GM11168 (cell line): ENCODE measurements around the gene TAF15.

Source experiments
- in situ Hi-C: fragments of 300-500 bp; cut with MboI; formaldehyde crosslinking; loops from one replicate; pipeline ENCODE4 v1.12.0; 2022; ENCODE audit warnings: low sequenced_read_pairs; ENCODE audit not compliant: unreplicated experiment

Gene TAF15

DNA sequence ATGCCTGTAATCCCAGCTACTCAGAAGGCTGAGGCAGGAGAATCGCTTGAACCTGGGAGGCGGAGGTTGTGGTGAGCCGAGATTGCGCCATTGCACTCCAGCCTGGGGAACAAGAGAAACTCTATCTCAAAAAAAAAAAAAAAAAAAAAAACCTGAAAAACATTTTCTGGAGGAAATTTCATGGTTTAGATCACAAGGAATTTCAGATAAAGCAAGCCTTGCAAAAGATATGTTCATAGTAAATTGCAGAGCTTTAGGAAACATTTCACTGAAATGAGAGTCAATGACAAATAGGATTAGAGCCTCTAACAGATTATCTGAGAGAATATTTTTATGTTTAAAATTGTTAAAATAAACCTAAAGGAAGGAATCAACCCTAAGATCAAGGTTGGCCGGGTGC, 3.2 kb downstream of the TAF15 start:
- in situ Hi-C loops, result no loop called here

DNA sequence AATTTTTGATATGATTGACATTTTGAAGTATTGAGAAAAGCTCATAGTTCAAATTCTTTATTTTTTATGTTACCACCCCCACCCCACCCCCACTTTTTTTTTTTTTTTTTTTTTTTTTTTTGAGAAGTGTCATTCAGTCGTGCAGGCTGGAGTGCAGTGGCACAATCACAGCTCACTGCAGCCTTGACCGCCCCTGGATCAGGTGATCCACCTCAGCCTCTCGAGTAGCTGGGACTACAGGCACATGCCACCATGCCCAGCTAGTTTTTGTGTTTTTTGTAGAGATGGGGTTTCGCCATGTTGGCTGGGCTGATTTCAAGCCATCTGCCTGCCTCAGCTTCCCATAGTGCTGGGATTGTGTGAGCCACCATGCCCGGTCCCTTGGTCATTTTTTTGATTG, 7.4 kb downstream of the TAF15 start:
- in situ Hi-C loops, result no loop called here

DNA sequence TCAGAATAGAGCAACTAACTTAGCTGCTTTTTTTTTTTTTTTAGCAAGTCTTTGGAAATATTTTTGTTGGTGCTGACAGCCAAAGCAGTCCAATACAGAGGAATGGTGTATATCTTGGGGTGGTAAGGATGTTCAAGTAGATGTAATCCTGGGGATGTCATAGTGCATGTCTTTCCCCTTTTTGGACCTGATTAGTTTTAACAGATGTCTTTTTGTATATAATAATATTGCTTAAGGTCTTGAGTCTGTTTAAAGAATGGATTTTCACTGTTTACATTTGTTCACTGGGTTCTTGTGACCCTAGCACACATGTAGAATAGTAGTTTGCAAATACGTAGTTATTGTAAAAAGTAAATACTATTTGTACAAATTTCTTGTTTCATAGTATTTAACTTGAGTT, 7.9 kb downstream of the TAF15 start:
- in situ Hi-C loops, result no loop called here

DNA sequence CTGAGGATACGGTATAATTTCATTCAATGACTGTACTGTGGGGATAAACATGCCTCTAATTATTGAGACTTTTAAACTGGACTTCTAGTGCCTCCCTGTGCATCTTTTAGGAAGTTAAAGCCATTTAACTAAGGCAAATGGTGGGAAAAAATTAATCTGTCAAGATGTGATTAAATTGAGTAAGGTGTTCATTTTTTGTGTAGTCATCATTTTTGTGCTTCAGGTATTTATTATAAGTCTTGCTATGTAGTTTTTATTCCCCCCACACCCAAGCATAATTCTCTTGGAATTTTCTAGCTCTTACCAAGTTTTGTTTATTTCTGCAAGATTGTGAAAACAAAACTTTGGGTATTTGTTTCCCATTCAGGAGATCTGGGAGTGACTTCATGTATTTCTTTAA, 10.2 kb downstream of the TAF15 start:
- in situ Hi-C loops, result no loop called here

DNA sequence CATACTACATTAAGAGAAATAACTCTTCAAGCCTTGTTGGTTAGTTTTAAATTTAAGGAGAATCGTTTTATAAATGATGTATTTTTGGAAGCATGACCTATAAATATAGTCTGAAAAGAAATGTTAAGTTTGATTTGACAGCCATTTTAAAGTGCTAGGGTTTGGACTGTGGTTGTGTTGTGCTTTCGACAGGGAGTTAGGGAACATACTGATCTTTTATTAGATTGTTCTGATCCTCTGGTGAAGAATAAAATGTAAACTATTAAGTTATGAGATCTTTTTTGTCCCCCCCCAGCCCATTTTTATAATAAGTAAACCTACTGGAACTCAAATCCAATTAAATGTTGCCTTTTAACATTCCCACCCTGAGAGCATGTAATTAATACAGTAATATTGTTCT, 12.0 kb downstream of the TAF15 start:
- in situ Hi-C loops, result no loop called here

DNA sequence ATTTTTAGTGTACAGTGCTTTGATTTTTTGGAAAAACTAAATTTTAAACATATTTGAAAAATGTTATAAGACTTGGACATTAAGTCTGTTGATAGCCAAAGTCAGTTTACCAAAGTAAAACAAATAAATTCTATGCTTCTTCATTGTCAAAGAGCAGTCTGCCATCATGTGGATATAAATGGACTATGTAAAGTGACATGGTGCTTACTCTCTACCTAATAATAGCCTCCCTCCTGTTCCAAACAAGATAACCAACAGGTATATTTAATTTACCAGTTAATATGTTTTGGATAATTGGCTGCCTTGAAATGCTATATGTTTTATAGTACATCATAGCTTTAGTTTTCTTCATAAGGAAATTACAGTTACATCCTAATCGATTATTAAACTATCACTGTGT, 15.9 kb downstream of the TAF15 start:
- in situ Hi-C loops, result no loop called here

DNA sequence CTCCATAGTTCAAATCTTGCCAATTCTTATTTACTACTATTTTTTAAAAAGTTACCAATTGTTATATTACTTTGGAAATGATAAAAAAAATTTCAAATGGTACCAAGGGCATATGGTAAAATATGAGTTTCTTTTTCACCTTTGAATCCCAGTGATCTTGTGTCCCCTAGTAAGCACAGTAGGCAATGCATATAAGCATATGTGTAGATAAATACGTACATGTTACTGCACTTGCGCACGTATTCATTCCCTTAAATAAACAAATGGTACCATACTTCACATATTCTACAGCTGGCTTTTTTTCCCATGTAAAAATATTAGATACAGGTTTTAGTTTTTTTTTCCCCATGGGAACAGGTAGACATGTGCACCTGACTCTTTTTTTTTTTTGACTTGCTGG, 31.8 kb downstream of the TAF15 start:
- in situ Hi-C loops, result no loop called here

DNA sequence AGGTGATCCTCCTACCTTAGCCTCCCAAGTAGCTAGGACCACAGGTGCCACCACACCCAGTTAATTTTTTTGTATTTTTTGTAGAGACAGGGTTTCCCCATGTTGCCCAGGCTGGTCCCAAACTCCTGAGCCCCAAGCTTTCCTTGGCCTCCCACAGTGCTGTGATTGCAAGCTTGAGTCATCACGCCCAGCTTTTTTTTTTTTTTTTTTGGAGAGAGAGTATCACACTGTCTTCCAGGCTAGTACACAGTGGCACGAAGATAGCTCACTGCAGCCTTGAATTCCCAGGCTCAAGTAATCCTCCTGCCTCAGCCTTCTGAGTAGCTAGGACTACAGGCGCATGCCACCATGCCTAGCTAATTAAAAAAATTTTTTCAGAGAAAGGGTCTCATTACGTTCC, 32.2 kb downstream of the TAF15 start:
- in situ Hi-C loops, result no loop called here

DNA sequence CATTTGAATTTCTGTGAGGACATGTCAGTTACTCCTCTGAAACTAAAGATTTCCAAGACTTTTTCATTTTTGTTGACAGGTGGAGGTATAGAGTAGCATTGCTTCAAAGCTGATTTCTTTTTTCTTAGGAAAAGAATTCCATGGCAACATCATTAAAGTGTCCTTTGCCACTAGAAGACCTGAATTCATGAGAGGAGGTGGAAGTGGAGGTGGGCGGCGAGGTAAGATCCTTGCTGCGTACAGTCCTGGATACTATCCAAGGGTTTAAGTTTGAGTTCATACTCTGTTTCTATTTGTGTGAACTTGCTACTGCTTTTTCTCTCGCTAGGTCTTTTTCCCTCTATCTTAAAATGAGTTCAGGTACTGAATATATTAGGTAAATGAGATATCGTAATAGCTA, 33.0 kb downstream of the TAF15 start:
- in situ Hi-C loops, result no loop called here

DNA sequence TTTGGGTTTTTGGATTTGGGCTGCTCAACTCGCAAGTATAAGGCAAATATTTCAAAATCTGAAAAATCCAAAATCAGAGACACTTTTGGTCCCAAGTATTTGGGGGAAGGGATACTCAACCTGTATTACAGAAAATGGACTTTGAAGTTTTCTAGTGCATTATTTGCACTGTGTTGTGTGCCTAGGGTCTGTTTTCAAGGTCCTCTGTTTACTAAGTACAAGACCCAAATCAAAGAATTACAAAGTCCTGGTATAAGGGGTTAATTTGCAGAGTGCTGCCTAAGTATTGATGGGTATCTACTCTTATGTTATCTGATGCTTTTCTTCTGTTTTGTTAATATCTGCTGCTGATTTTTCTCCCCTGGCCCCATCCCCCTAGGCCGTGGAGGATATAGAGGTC, 34.4 kb downstream of the TAF15 start:
- in situ Hi-C loops, result no loop called here

DNA sequence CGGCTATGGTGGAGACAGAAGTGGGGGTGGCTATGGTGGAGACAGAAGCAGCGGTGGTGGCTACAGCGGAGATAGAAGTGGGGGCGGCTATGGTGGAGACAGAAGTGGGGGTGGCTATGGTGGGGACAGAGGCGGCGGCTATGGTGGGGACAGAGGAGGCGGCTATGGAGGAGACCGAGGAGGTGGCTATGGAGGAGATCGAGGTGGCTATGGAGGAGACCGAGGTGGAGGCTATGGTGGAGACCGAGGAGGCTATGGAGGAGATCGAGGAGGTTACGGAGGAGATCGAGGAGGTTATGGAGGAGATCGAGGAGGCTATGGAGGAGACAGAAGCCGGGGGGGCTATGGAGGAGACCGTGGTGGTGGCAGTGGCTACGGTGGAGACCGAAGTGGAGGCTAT, 35.3 kb downstream of the TAF15 start:
- in situ Hi-C loops, result no loop called here

DNA sequence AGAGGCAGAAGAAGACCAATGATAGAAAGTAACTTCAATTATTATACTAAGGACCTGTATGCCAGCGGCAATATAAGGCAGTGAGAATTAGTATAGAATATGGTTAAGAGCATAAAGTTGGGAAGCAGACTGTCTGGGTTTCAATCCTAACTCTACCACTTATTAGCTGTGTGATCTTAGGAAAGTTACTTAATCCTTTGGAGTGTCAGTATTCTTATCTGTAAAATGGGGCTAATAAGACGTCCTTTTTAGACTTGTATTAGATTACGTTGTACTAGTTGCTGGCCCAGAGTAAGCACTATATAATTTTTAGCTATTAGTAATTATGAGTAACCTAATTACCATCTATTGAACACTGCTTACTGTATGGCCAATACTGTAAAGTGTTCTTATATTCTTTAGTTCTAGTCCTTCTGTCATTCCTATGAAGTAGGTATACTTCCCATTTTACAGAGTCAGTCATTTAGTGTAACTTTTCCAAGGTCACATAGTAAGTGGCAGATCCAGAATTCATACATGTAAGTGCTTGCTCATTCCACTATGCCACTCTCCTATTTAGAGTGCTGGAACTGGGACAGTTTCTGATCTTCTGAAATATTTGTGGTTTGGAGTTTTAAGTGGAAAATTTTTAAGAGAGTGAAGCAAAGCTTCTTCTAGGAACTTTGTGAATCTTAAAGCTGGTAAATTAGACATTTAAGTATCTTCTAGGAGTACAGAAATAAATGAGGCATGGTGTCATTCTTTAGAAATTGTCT, 36.9 kb downstream of the TAF15 start:
- in situ Hi-C loops, result no loop called here

DNA sequence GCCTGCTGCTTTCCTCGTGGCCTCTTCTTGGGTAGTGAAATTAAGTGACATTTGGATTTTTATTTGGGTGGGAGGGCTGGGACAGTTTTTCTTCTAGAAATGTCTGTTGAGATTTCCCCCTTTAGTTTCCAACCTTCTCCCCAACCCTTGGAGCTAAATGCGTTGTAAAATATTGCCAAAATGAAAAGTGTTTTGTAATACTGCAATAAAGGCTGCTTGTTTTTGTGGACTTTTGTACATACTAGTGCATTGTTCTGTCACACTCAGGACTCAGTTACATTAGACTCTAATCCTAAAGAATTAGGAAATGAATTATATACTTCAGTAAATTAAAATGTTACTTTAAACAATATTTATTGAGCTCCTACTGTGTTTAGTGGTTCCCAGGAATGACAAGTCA, 37.7 kb downstream of the TAF15 start:
- in situ Hi-C loops, result no loop called here

DNA sequence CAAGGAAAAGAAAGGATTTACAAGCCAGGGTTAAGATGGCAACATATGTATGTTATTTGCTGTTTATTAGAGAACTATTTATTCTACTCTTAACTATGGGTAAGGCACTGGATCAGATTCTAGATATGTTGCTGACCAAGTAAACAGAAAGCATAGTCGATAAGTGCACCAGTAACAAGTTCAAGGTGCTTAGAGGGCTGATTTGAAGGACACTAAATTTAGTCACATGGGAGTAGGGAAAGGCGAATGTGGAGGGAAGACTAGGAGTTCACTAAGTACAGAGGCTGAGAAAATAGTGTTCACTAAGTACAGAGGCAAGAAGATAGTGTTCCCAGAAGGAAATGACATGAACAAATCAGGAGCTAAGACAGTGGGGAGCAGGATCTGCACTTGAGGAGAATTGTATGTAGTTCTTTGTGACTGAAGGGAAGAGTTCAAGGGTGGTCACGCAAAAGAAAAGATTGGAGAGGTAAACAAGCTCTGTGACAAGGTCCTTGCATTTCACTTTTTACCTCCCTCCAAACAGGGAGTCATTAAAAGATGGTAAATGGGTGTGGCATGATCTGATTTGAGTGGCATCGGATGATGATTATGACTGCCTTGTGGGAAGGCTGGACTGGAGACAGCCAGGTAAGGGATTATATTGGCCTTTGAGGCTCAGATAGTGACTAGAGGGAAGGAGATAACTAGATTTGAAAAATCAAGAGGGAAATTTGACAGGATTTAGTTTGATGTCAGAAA, 38.5 kb downstream of the TAF15 start:
- in situ Hi-C loops, result no loop called here

DNA sequence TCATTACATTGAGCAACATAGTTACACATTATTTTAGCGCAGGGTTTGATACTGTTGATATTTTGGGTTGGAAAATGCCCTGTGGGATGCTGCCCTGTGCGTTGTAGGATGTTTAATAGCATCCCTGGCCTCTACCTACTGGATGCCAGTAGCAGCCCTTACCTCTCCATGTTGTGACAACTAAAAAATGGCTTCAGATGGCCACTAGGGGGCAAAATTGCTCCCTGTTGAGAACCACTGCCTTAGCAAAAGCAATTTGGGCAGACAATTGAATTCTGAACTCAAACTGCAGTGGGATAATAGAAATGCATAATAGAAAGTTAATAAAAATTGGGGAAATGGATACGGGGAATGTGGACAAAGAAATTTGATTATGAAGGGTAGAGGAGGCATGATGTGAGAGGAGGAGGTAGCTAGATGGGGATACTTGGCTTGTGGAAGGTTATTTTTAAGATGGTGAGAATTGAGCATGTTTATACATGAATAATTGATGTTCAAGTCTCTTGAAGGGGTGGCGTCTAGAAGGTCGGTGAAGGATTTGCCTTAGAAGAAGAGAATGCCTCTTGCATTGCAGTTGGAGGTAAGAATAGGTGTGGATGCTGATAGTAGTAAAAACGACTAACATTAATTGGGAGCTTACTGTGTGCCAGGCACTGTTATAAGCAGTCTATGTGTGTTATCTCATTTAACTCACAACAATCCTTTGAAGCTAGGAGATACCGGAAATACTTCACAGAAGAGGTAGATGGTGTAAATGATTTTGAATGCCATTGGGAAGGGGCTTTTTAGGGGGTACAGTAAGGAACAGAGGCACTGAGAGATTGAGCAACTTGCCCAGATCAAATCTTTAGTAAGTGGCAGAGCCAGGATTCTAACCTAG, 40.4 kb downstream of the TAF15 start:
- in situ Hi-C loops, result no loop called here

DNA sequence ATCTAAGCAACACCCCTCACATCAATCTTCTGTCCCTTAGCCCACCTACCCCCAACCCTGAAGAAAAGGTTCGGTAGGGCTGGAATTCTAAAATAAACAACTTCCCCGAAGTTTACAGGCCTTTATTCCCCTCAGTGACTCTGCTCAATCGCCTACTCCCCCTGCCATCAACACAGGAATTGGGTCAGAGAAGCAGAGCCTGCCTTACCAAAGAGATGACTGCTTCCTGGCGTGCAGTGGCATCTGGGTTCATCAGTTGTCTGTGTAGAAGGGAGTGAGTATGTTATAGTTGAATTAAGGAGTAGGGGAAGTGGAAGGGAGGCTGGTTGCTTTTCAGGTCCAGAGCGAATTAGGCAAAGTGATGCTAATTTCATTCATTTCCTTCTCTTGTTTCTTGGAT, 46.7 kb downstream of the TAF15 start:
- in situ Hi-C loops, result no loop called here

DNA sequence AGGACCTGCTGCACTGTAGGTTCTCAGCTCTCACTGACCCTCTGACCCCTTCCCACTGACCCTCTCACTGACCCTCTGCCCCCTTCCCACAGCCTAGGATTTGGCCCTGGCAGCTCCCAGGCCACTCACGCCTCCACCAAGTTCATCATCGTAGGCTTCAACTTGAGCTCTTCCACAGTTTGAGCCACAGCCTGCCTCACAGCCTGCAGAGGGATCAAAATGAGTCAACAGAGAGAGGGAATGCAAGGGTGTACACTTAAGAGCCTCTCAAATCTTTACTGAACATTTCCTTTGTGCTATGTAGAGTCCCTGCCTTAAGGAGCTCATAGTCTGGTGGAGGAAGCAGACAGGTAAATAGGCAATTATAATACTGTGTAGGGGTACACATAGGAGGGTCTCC, 47.3 kb downstream of the TAF15 start:
- in situ Hi-C loops, result no loop called here

DNA sequence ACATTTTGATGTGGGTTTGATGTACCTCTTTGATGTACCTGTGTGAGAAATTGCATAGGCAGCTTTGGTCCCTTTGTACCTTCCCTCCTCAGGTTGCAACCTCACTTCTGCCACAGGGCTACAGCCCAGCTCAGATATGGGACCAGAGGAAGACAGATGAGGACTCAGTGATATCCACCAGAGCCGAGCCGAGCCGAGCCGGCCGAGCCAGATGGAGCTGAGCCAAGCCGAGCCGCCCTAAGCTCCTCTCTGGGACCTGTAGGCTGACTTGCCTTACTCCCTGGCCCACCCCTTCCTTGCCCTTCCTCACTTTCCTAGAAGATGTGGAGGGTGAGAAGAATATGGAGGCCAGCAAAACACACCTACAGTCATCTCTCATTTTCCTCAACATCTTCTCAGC, 55.6 kb downstream of the TAF15 start:
- in situ Hi-C loops, result no loop called here

DNA sequence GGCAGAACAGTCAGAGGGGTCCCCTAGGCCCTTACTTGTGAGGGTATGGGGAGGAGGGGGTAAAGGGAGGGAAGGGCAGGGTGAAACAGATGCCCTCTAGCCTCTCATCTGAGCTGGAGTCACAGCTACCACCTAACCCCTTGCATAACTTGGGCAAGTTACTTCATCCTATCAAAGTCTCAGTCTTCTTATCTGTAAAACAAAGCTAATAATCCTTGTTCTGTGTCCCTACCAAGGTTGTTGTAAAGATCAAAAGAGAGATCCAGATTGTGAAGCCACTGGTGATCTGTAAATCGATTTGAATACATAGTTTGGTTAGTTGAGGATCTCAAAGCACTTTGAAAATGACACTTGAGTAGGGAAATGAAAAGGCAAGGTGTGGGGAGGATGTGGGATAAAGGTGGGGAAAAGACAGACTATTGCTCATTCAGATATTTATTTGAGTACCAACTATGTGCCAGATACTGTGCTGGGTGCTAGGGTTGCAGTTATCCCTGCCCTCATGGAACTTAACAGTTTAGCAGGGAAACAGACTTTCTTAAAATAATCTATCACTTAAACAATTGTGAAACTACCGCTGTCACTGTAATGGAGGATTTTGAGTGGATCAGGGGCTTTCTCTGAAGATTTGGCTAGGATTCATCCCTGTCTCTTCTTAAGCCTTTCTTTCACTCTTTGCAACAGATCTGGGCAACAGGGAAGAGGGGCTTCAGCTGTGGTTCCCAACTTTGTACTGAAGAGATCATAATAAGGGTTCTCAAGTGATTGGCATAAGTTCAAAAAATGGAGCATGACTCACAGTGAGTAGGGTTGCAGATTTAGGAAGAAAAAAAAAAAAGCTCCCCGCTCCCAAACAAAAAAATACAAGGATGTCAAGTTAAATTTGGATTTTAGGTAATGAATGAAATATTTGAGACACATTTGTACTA, 56.4 kb downstream of the TAF15 start:
- in situ Hi-C loops, result no loop called here

DNA sequence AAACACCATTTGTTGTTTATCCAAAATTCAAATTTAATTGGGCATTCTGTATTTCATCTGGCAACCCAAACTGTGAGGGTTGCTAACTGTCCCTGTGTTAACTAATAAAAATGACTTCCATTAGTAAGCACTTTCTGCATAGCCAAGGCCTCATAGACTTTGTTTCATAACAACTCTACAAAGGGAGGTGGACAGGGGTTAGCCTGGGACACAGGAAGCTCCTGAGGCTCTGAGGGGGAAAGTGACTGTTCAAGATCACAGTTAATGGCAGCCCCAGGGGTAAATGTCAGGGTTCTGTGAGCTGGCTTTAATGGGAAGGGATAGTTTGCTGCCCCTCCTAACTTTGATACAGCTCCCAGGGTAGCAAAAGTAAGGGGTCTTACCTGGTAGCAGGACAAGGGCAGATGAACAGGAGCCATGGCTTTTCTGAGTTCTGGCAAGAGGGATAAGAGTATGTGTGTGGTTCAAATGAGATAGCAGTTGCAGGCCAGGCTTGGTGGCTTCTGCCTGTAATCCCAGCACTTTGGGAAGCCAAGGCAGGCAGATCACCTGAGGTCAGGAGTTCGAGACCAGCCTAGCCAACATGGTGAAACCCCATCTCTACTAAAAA, 57.2 kb downstream of the TAF15 start:
- in situ Hi-C loops, result no loop called here
